Neuron (in vitro differentiated cells): ENCODE measurements around the gene C1S.
"Not testable (repeated sequence)": the region's sequence is repeated elsewhere in the genome, so short reads cannot be mapped to it uniquely, and the experiment has no call there.

Experiments
- H2AFZ ChIP-seq: one replicate; pipeline ENCODE4 v1.6.1; 2013; ENCODE audit warnings: low read depth, mild to moderate bottlenecking, inconsistent platforms, low read length, moderate library complexity
- H3K27me3 ChIP-seq: one replicate; pipeline ENCODE4 v1.6.1; 2013; ENCODE audit warnings: low read length; ENCODE audit not compliant: insufficient read depth
- H3K36me3 ChIP-seq: one replicate; pipeline ENCODE4 v1.6.1; 2013; ENCODE audit warnings: low read length; ENCODE audit not compliant: insufficient read depth
- H3K4me1 ChIP-seq: one replicate; pipeline ENCODE4 v1.6.1; 2013; ENCODE audit warnings: low read length; ENCODE audit not compliant: insufficient read depth
- H3K4me3 ChIP-seq: 2 replicates; pipeline ENCODE4 v1.5.1; 2013; ENCODE audit warnings: mild to moderate bottlenecking, low read length, moderate library complexity
- H3K9me3 ChIP-seq: one replicate; pipeline ENCODE4 v1.6.1; 2013; ENCODE audit warnings: low read length

The C1S gene

DNA sequence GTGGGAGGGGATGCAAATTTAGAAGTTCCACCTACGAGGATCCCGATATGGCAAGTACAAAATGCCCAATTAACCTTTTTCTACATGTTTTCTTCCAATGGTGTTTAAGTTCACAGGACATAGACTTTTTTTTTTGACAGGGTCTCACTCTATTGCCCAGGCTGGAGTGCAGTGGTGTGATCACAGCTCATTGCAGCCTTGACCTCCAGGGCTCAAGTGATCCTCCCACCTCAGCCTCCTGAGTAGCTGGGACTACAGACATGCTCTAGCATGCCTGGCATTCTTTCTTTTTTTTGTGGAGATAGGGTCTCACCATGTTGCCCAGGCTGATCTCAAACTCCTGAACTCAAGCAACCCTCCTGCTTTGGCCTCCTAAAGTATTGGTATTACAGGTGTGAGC lies 4.8 kb upstream of the C1S start:
- H3K9me3 ChIP-seq, H3K4me1 ChIP-seq, H3K4me3 ChIP-seq, H2AFZ ChIP-seq, H3K27me3 ChIP-seq, H3K36me3 ChIP-seq: not testable (repeated sequence)

DNA sequence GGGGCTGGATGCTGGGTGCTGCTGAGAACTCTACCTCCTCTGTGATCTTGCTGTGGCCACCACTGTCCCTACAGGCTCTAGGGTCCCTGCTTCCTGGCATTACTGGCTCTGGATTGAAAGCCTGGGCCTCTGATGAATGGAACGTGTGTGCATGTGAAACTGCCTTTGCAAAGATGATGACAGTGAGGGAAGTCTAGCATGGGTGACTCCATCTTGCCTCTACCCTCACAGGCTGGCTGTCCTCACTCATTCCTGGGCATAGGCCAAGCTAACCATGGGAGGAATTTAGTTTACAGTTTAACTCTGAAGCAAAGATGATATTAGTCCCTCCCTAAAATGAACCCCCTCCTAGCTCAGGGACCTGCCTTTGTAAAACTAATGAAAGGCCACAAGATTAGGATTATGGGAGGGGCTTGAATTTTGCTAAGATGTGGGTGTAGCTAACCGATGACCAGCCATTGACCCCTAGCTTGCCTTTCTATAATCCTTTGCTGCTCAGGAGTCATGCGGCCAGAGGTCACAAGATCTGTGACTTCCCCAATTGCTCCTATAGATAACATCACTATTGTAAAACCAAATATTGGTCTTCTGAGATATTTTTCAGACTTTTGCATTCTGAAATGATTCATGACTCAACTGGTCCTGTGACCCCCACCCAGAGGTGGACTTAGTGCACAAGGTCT lies 2.2 kb upstream of the C1S start:
- Histone ChIP-seq H3K9me3 (no peaks in the 10 kb centered on the region), H3K4me3 (no peak overlapping the region), H3K27me3 (no peaks in the 10 kb centered on the region), H3K36me3 (no peaks in the 10 kb centered on the region), H2AFZ (no peak overlapping the region), H3K4me1 (peaks cover 3% of the 10 kb centered on the region)

DNA sequence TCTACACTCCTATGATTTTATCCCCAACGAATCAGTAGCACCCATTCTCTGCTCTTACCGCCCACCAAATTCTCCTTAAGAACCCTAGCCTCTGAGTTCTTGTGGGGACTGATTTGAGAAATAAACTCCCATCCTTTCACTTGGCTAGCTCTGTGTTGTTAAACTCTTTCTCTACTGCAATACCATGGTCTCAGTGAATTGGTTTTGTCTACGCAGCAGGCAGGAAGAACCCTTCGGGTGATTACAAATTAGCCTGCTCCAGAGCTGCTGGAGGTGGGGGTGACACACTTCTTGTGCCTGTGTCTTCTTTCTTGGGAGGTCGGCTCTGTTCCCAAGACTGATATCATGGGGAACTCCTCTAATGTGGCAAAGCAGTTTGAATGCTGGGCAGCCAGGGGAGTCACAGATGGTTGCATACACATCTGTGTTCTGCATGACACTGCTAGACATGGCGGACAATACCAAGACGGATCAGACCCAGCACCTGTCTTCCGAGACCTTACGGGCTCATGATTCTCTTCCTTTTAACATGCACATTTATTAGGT lies 1.6 kb upstream of the C1S start:
- no peak overlapping the region for H2AFZ ChIP-seq
- no peaks in the 10 kb centered on the region for H3K9me3 ChIP-seq
- no peaks in the 10 kb centered on the region for H3K27me3 ChIP-seq
- no peaks in the 10 kb centered on the region for H3K36me3 ChIP-seq
- peaks cover 3% of the 10 kb centered on the region for H3K4me1 ChIP-seq
- H3K4me3 ChIP-seq = no peak overlapping the region

DNA sequence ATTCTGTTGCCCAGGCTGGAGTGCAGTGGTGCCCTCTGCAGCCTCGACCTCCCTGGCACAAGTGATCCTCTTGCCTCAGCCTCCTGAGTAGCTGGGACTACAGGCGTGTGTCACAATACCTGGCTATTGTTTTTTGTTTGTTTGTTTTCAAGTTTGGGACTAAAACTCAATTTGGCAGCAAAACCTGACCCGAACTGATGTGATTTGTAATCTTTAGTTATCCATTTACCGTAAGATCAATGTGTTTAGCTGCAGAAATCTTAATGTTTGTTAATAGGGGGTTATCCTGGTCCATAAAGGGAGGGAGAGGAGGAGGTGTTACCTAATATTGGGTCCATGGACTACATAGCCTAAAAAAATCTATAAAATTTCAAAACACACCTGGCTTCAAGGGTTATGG lies 738 bp upstream of the C1S start:
- Histone ChIP-seq H3K4me3 (no peak overlapping the region), H3K4me1 (peaks cover 3% of the 10 kb centered on the region), H3K27me3 (no peaks in the 10 kb centered on the region), H3K36me3 (no peaks in the 10 kb centered on the region), H3K9me3 (no peaks in the 10 kb centered on the region), H2AFZ (no peak overlapping the region)

DNA sequence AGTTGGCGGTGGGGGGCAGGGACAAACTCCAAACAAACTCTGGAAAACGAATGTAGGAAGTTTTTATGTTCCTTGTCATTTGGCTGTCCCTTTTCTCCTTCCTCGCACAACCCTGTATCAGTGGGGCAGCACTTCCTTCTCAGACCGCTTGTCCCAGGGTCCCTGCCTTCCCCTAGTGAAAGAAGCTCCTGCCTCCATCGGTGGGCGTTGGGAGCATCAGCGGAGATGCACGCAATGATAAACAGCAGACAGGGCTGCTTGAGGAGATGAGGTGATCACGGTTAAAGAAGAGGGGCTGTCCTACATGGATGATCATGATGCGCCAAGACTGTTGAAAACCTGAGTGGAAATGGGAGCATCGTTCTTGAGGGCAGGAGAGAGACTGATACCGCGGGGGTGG lies 620 bp downstream of the C1S start:
- peaks cover 3% of the 10 kb centered on the region for H3K4me1 ChIP-seq
- H3K27me3 ChIP-seq = no peaks in the 10 kb centered on the region
- H3K4me3 ChIP-seq = no peak overlapping the region
- no peaks in the 10 kb centered on the region for H3K36me3 ChIP-seq
- H3K9me3 ChIP-seq = no peaks in the 10 kb centered on the region
- H2AFZ ChIP-seq = no peak overlapping the region

DNA sequence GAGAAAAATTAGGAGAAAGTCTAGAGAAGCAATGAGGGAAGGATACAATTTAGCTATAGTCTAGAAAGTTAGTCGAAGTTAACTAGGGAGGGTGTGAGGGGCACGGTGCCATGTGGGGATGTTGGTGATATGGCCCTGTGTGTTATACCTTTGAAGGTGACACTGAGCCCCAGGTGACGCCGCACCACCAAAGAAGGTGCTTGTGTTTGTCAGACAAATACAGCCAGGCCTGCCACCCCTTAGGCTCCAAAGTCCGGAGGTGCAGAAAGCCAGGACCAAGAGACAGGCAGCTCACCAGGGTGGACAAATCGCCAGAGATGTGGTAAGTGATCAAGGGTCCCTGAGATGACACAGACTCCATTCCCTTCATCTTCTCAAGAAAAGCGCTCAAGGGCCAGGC lies 1.1 kb downstream of the C1S start:
- H3K27me3 ChIP-seq = no peaks in the 10 kb centered on the region
- no peak overlapping the region for H3K4me3 ChIP-seq
- H3K4me1 ChIP-seq = peaks cover 3% of the 10 kb centered on the region

DNA sequence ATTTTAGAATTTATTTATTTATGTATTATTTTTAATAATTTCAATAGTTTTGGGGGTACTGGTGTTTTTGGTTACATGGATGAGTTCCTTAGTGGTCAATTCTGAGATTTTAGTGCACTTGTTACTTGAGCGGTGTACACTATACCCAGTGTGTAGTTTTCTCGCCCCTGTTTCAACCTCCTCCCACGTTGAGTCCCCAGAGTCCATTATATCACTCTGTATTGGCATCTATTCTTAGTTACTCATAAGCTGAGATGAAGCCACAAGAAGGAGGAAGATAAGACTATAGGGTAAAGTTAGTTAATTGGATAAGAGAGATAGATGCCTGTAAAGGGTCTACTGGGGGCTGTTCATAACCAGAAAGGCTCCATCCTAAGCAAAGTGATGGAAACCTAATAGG lies 4.0 kb downstream of the C1S start:
- peaks cover 3% of the 10 kb centered on the region for H3K4me1 ChIP-seq
- H3K4me3 ChIP-seq = no peak overlapping the region
- no peak overlapping the region for H2AFZ ChIP-seq
- H3K36me3 ChIP-seq = no peaks in the 10 kb centered on the region
- H3K9me3 ChIP-seq = no peaks in the 10 kb centered on the region
- no peaks in the 10 kb centered on the region for H3K27me3 ChIP-seq

More for the DNA sequence above, 1.1 kb downstream of the C1S start:
- no peaks in the 10 kb centered on the region for H3K36me3 ChIP-seq
- H3K9me3 ChIP-seq = no peaks in the 10 kb centered on the region
- H2AFZ ChIP-seq = no peak overlapping the region

DNA sequence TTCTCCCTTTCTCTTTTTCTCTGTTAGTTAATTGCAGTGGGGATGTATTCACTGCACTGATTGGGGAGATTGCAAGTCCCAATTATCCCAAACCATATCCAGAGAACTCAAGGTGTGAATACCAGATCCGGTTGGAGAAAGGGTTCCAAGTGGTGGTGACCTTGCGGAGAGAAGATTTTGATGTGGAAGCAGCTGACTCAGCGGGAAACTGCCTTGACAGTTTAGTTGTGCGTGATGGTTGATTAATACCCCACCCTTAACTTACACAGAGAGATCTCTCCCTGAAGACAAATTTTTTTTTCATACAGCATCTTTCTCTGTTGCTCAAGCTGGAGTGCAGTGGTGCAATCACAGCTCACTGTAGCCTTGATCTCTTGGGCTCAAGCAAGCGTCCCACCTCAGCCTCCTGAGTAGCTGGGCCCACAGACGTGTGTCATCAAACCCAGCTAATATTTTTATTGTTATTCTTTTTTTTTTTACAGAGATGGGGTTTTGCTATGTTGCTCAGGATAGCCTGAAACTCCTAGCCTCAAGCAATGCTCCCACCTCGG lies 4.6 kb downstream of the C1S start:
- H3K9me3 ChIP-seq = no peaks in the 10 kb centered on the region
- no peaks in the 10 kb centered on the region for H3K27me3 ChIP-seq
- H3K4me3 ChIP-seq = no peak overlapping the region
- no peak overlapping the region for H2AFZ ChIP-seq
- H3K36me3 ChIP-seq = no peaks in the 10 kb centered on the region
- H3K4me1 ChIP-seq = peaks cover 3% of the 10 kb centered on the region

DNA sequence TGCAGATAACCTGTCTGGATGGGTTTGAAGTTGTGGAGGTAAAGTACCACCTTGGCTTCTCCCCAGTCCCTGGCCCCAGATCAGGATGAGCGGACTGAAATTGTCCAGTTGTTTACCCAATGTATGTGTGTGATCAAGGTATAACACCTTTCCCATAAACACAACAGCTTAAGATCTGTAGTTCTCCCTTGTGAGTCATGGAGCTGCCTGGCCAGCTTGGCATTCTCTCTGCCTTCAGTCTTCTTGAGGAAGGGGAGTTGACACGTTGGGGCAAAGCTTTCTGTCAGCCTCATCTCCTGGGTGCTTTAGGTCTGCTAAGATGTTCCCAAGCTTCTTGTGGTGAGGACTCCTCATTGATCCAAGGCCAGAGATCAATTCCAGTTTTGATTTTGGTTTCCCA lies 6.1 kb downstream of the C1S start:
- Histone ChIP-seq H3K4me1 (no peaks in the 10 kb centered on the region), H2AFZ (no peak overlapping the region), H3K4me3 (no peak overlapping the region), H3K36me3 (no peaks in the 10 kb centered on the region), H3K9me3 (no peaks in the 10 kb centered on the region), H3K27me3 (no peaks in the 10 kb centered on the region)

DNA sequence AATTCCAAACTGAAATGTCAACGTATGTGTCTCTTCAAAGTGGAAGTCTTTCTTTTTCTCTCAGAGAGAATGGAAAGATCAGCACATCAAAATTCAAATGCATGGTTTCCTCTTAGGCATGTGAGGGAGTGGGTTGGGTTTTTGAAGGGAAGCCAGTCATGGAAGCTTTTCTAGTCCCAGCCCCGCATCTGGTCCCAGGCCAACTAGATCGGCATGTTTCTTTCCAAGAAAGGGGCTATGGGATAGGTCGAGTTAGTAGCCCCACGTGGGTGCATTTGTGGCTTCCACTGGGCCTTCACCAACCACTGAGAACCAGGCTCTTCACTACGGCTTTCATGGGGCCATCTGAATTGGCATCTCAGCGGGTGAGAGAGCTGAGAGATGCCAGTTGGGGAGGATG lies 6.6 kb downstream of the C1S start:
- Histone ChIP-seq H3K36me3 (no peaks in the 10 kb centered on the region), H3K27me3 (no peaks in the 10 kb centered on the region), H3K4me3 (no peak overlapping the region), H3K9me3 (no peaks in the 10 kb centered on the region), H2AFZ (no peak overlapping the region), H3K4me1 (no peaks in the 10 kb centered on the region)

DNA sequence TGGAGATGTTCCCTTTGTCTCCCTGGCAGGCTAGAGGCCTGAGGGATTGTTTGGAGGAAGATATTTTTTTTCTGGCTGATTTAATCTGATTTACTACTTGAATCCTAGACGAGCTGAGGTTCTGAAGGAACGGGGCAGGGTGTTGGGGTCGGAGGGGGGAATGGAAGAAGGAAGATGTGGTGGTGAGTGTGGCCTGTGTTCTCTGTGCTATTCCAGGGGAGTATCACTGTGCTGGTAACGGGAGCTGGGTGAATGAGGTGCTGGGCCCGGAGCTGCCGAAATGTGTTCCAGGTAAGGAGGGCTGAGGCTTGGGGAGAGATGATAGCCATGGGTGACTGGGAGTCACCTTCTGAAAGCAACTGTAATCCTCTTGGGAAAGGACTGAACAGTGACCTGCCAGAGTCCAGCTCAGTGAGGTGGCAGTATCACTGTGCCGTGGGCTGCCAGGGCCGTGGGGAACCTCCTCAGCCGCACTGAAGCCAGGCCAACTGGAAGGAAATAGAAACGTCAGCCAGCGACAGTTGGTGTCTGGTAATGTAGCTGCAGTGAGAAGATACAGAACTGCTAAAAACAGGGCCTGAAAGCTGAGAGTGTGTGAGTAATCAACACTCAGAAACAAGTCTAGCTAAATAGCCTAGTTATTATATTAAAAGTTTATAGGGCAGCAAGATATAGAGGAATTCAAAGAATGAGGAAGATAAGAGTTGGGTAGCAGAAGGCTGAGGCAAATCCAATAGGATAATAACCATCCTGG lies 7.9 kb downstream of the C1S start:
- no peak overlapping the region for H3K4me3 ChIP-seq
- no peaks in the 10 kb centered on the region for H3K36me3 ChIP-seq
- no peaks in the 10 kb centered on the region for H3K27me3 ChIP-seq
- H3K9me3 ChIP-seq = no peaks in the 10 kb centered on the region
- no peaks in the 10 kb centered on the region for H3K4me1 ChIP-seq
- H2AFZ ChIP-seq = no peak overlapping the region

DNA sequence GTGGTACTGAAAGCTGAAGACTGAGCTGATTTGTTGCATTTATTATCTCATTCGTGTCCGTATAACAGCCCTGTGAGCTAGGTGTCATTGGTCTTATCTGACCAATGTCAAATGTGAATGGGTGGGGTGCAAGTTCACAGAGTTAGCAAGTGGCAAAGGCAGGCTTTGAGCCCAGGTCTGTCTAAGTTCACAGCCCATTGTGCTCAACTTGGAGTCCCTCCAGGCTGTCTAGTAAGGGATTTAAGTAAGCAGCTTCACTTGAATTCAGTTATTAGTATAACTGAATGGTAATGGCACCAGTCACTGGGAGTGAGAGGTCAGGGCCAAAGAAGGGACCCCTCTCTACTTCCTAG lies 8.5 kb downstream of the C1S start:
- no peaks in the 10 kb centered on the region for H3K9me3 ChIP-seq
- H2AFZ ChIP-seq = no peak overlapping the region
- no peaks in the 10 kb centered on the region for H3K36me3 ChIP-seq
- H3K27me3 ChIP-seq = no peaks in the 10 kb centered on the region
- no peak overlapping the region for H3K4me3 ChIP-seq
- no peaks in the 10 kb centered on the region for H3K4me1 ChIP-seq

DNA sequence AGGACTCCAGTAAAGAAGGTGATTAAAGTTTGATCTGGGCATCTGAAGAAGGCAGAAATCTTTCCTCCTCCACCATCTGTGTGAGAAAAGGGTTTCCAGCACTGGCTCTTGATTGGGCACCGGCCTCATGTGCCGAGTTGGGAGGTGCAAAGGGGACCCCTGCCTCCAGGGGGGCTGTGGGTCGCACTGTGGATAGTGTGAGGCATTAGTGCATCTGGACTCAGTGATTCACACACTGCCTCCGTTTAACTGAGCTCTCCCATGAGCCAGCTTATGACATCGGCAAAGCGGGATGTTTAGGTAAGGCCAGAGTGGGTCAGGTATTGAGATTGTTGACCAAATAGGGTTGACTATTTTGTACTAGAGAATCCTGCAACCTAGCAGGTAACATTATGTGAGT lies 8.9 kb downstream of the C1S start:
- Histone ChIP-seq H3K36me3 (no peaks in the 10 kb centered on the region), H3K9me3 (no peaks in the 10 kb centered on the region), H2AFZ (no peak overlapping the region), H3K27me3 (no peaks in the 10 kb centered on the region), H3K4me3 (no peak overlapping the region), H3K4me1 (no peaks in the 10 kb centered on the region)
